Skeletal muscle satellite cell (primary cell): ENCODE results near the gene PGAM5.

Experiments used
- H3K27me3 ChIP-seq: 2 replicates; pipeline ENCODE4 v1.7.0; 2013; ENCODE audit warnings: low read length; ENCODE audit not compliant: control insufficient read depth, insufficient read depth
- H3K36me3 ChIP-seq: 2 replicates; pipeline ENCODE4 v1.7.0; 2013; ENCODE audit warnings: mild to moderate bottlenecking, control low read depth, low read length; ENCODE audit not compliant: insufficient read depth
- H3K4me1 ChIP-seq: 2 replicates; pipeline ENCODE4 v1.7.0; 2013; ENCODE audit warnings: low read length; ENCODE audit not compliant: control insufficient read depth, insufficient read depth
- H3K4me2 ChIP-seq: 2 replicates; pipeline ENCODE4 v1.7.0; 2013; ENCODE audit warnings: mild to moderate bottlenecking, low read length
- H3K4me3 ChIP-seq: 2 replicates; pipeline ENCODE4 v1.7.0; 2013; ENCODE audit warnings: low read length
- H3K9ac ChIP-seq: 2 replicates; pipeline ENCODE4 v1.7.0; 2013; ENCODE audit warnings: mild to moderate bottlenecking, low read depth, low read length, moderate library complexity
- H3K9me3 ChIP-seq: replicated peaks from 2 replicates; pipeline ENCODE4 v1.7.0; 2013; ENCODE audit warnings: mild to moderate bottlenecking, control low read depth, low read length

The PGAM5 gene

GRCh38 chr12:132726386-132726785, 15.7 kb downstream of the PGAM5 start:
- H3K9me3 ChIP-seq: no peaks in the 10 kb centered on the region
- no peaks in the 10 kb centered on the region for H3K27me3 ChIP-seq
- no peak overlapping the region for H3K4me2 ChIP-seq
- peaks cover 25% of the 10 kb centered on the region for H3K4me1 ChIP-seq
- no peak overlapping the region for H3K9ac ChIP-seq
- peaks cover 82% of the 10 kb centered on the region for H3K36me3 ChIP-seq
- H3K4me3 ChIP-seq: no peak overlapping the region

- Histone ChIP-seq H3K27me3 (no peaks in the 10 kb centered on the region), H3K4me3 (no peak overlapping the region), H3K4me2 (no peak overlapping the region), H3K9me3 (no peaks in the 10 kb centered on the region), H3K9ac (no peak overlapping the region), H3K36me3 (peaks cover 84% of the 10 kb centered on the region), H3K4me1 (peaks cover 25% of the 10 kb centered on the region)
These were observed 16.6 kb downstream of the PGAM5 start for GRCh38 chr12:132727091-132727794.

GRCh38 chr12:132728502-132728901, 17.9 kb downstream of the PGAM5 start:
- Histone ChIP-seq H3K4me1 (peaks cover 19% of the 10 kb centered on the region), H3K36me3 (peaks cover 83% of the 10 kb centered on the region), H3K4me3 (no peak overlapping the region), H3K4me2 (no peak overlapping the region), H3K9ac (no peak overlapping the region), H3K9me3 (no peaks in the 10 kb centered on the region), H3K27me3 (no peaks in the 10 kb centered on the region)

GRCh38 chr12:132729541-132730320, 19.1 kb downstream of the PGAM5 start:
- Histone ChIP-seq H3K9ac (no peak overlapping the region), H3K4me2 (no peak overlapping the region), H3K4me3 (no peak overlapping the region), H3K27me3 (no peaks in the 10 kb centered on the region), H3K9me3 (no peaks in the 10 kb centered on the region), H3K4me1 (peaks cover 9% of the 10 kb centered on the region), H3K36me3 (peaks cover 82% of the 10 kb centered on the region)

- Histone ChIP-seq H3K4me3 (no peak overlapping the region), H3K27me3 (no peaks in the 10 kb centered on the region), H3K4me2 (no peak overlapping the region), H3K4me1 (peaks cover 3% of the 10 kb centered on the region), H3K9ac (no peak overlapping the region), H3K36me3 (peaks cover 82% of the 10 kb centered on the region), H3K9me3 (no peaks in the 10 kb centered on the region)
These were observed 19.7 kb downstream of the PGAM5 start for GRCh38 chr12:132730353-132730752.

- H3K36me3 ChIP-seq: peaks cover 80% of the 10 kb centered on the region
These were observed 20.9 kb downstream of the PGAM5 start for GRCh38 chr12:132731574-132731973.

GRCh38 chr12:132734206-132734605, 23.6 kb downstream of the PGAM5 start:
- Histone ChIP-seq H3K36me3 (peaks cover 78% of the 10 kb centered on the region), H3K4me2 (no peak overlapping the region), H3K4me3 (no peak overlapping the region), H3K9me3 (no peaks in the 10 kb centered on the region), H3K27me3 (no peaks in the 10 kb centered on the region), H3K4me1 (no peaks in the 10 kb centered on the region), H3K9ac (no peak overlapping the region)

More at GRCh38 chr12:132731574-132731973, 20.9 kb downstream of the PGAM5 start:
- Histone ChIP-seq H3K4me2 (no peak overlapping the region), H3K4me1 (no peaks in the 10 kb centered on the region), H3K4me3 (no peak overlapping the region), H3K27me3 (no peaks in the 10 kb centered on the region), H3K9ac (no peak overlapping the region), H3K9me3 (no peaks in the 10 kb centered on the region)

- Histone ChIP-seq H3K4me3 (no peak overlapping the region), H3K27me3 (no peaks in the 10 kb centered on the region), H3K9ac (no peak overlapping the region), H3K9me3 (no peaks in the 10 kb centered on the region), H3K4me2 (no peak overlapping the region), H3K4me1 (no peaks in the 10 kb centered on the region), H3K36me3 (peaks cover 81% of the 10 kb centered on the region)
These were observed 24.9 kb downstream of the PGAM5 start for GRCh38 chr12:132735496-132735895.

GRCh38 chr12:132736378-132736777, 25.7 kb downstream of the PGAM5 start:
- no peak overlapping the region for H3K4me2 ChIP-seq
- no peak overlapping the region for H3K4me3 ChIP-seq
- H3K9ac ChIP-seq: no peak overlapping the region
- H3K4me1 ChIP-seq: no peaks in the 10 kb centered on the region
- H3K27me3 ChIP-seq: no peaks in the 10 kb centered on the region
- no peaks in the 10 kb centered on the region for H3K9me3 ChIP-seq
- H3K36me3 ChIP-seq: peaks cover 81% of the 10 kb centered on the region

GRCh38 chr12:132736913-132737312, 26.3 kb downstream of the PGAM5 start:
- H3K4me2 ChIP-seq: no peak overlapping the region
- no peaks in the 10 kb centered on the region for H3K4me1 ChIP-seq
- no peaks in the 10 kb centered on the region for H3K9me3 ChIP-seq
- H3K9ac ChIP-seq: no peak overlapping the region
- peaks cover 81% of the 10 kb centered on the region for H3K36me3 ChIP-seq
- no peaks in the 10 kb centered on the region for H3K27me3 ChIP-seq
- no peak overlapping the region for H3K4me3 ChIP-seq

GRCh38 chr12:132739600-132740312, 29.1 kb downstream of the PGAM5 start:
- H3K27me3 ChIP-seq: no peaks in the 10 kb centered on the region
- no peak overlapping the region for H3K9ac ChIP-seq
- H3K4me2 ChIP-seq: no peak overlapping the region
- H3K9me3 ChIP-seq: no peaks in the 10 kb centered on the region
- H3K36me3 ChIP-seq: peaks cover 90% of the 10 kb centered on the region
- H3K4me3 ChIP-seq: no peak overlapping the region
- H3K4me1 ChIP-seq: no peaks in the 10 kb centered on the region
